Activated CD4-positive, alpha-beta memory T cell treated with anti-CD3 and anti-CD28 coated beads for 36 hours (primary cell): Measurements from ENCODE around the gene ALKBH7. TPM values are rescaled to one million over a fixed set of nuclear protein-coding genes. Genes with fewer than 3 reads are reported as not detected.
A peak's percentile ranks its signal among the peaks of the same experiment; 100 is the strongest.
"Not testable (repeated sequence)": the region's sequence is repeated elsewhere in the genome, so short reads cannot be mapped to it uniquely, and the experiment has no call there.

Experiments
- CTCF ChIA-PET: fragments of 350-600 bp; sonication (Branson Sonifier 250); formaldehyde crosslinking; loops from one replicate; lab custom pipeline; 2021; ENCODE audit warnings: antibody characterized with exemption, inconsistent platforms; lab: Charles Lee
- POLR2A ChIA-PET: fragments of 350-600 bp; sonication (Branson Sonifier 250); formaldehyde crosslinking; loops from one replicate; lab custom pipeline; 2021; ENCODE audit warnings: antibody characterized with exemption; lab: Charles Lee
- DNase-seq: peaks from one replicate; pipeline ENCODE4 v3.0.0-alpha.2; 2020
- H3K27ac Mint-ChIP-seq: one replicate; pipeline ENCODE4 v1.8.0; 2021; ENCODE audit warnings: mixed read lengths
- H3K27me3 Mint-ChIP-seq: one replicate; pipeline ENCODE4 v1.8.0; 2021; ENCODE audit warnings: mixed read lengths
- H3K36me3 Mint-ChIP-seq: one replicate; pipeline ENCODE4 v1.8.0; 2021; ENCODE audit warnings: mixed read lengths
- H3K4me1 Mint-ChIP-seq: one replicate; pipeline ENCODE4 v1.8.0; 2021; ENCODE audit warnings: low read depth, mixed read lengths
- H3K4me3 Mint-ChIP-seq: one replicate; pipeline ENCODE4 v1.8.0; 2021; ENCODE audit warnings: mild to moderate bottlenecking, mixed read lengths
- H3K9me3 Mint-ChIP-seq: one replicate; pipeline ENCODE4 v1.8.0; 2021; ENCODE audit warnings: mixed read lengths
- intact Hi-C: fragments of 100-400 bp; cut with micrococcal nuclease; formaldehyde crosslinking; loops from one replicate; pipeline ENCODE4 v1.15.1; 2023
- total RNA-seq, 2 experiments: library from RNA; stranded (reverse); gene quantifications; one replicate each; pipeline ENCODE4 v1.2.3, GENCODE V29; 2021

ALKBH7 gene
- 10 to 100 TPM; 57.6 to 58.5 TPM for total RNA-seq

GRCh38 chr19:6372594-6373095, at the start of gene ALKBH7:
ALKBH7 (plus strand) TSS chr19:6372794; CDS start chr19:6372821, 27 bp downstream.
- H3K4me3 Mint-ChIP-seq: peak within 1 kb of the TSS; percentile 80
- H3K27me3 Mint-ChIP-seq: no peaks in the 10 kb centered on the region
- ChIA-PET POLR2A (interaction anchor here (0.7 to 3.4 kb wide), 5 partner anchors 10 to 109 kb away, joined by 3 to 29 read pairs (median 4); partner anchors contain the start of genes CLPP, DENND1C, GTF2F1 and KHSRP), CTCF (interaction anchor here (0.9 to 1.8 kb wide), 6 partner anchors 9 to 491 kb away, joined by 3 to 7 read pairs (median 4); partner anchors contain the start of genes CLPP and DENND1C)
- peaks cover 4% of the 10 kb centered on the region for H3K36me3 Mint-ChIP-seq
- peak within 1 kb of the TSS; percentile 88 for H3K27ac Mint-ChIP-seq
- peaks cover 11% of the 10 kb centered on the region for H3K4me1 Mint-ChIP-seq
- no peaks in the 10 kb centered on the region for H3K9me3 Mint-ChIP-seq
- DNase-seq: peak; percentile 98
- intact Hi-C loops: loop anchor here (1.0 to 10.0 kb wide), 7 partner anchors 11 to 692 kb away; partner anchors contain the start of genes CLPP, GPR108, GTF2F1 and MICOS13

- H3K4me3 Mint-ChIP-seq: no peak overlapping the region
- H3K36me3 Mint-ChIP-seq: no peaks in the 10 kb centered on the region
- H3K9me3 Mint-ChIP-seq: no peaks in the 10 kb centered on the region
- no peaks in the 10 kb centered on the region for H3K27me3 Mint-ChIP-seq
- no peak for DNase-seq
- no peaks in the 10 kb centered on the region for H3K4me1 Mint-ChIP-seq
- H3K27ac Mint-ChIP-seq: no peak overlapping the region
- ChIA-PET CTCF (no interaction called here), POLR2A (no interaction called here)
- intact Hi-C loops: no loop called here
These were observed 47.8 kb upstream of the ALKBH7 start for GRCh38 chr19:6324757-6325156.

GRCh38 chr19:6325614-6326013, 47.0 kb upstream of the ALKBH7 start:
- ChIA-PET CTCF (no interaction called here), POLR2A (no interaction called here)
- Mint-ChIP-seq H3K27ac (no peak overlapping the region), H3K4me3 (no peak overlapping the region), H3K9me3 (no peaks in the 10 kb centered on the region), H3K4me1 (no peaks in the 10 kb centered on the region), H3K36me3 (no peaks in the 10 kb centered on the region), H3K27me3 (no peaks in the 10 kb centered on the region)
- intact Hi-C loops: no loop called here
- DNase-seq: no peak

GRCh38 chr19:6326815-6327214, 45.8 kb upstream of the ALKBH7 start:
- CTCF ChIA-PET: interaction anchor here (0.7 to 1.0 kb wide), 2 partner anchors 27 to 33 kb away, joined by 3 to 4 read pairs; no protein-coding TSS in a partner anchor
- Mint-ChIP-seq H3K9me3 (no peaks in the 10 kb centered on the region), H3K27ac (no peak overlapping the region), H3K4me1 (no peaks in the 10 kb centered on the region), H3K36me3 (no peaks in the 10 kb centered on the region), H3K4me3 (no peak overlapping the region), H3K27me3 (no peaks in the 10 kb centered on the region)
- no peak for DNase-seq
- intact Hi-C loops: no loop called here
- POLR2A ChIA-PET: no interaction called here

- DNase-seq: no peak
- no peaks in the 10 kb centered on the region for H3K36me3 Mint-ChIP-seq
- H3K27ac Mint-ChIP-seq: no peak within 1 kb of the TSS
- no peak within 1 kb of the TSS for H3K4me3 Mint-ChIP-seq
- POLR2A ChIA-PET: no interaction called here
- no peaks in the 10 kb centered on the region for H3K9me3 Mint-ChIP-seq
- no peaks in the 10 kb centered on the region for H3K27me3 Mint-ChIP-seq
- intact Hi-C loops: no loop called here
- no peaks in the 10 kb centered on the region for H3K4me1 Mint-ChIP-seq
- CTCF ChIA-PET: interaction anchor here (1.2 kb wide), 1 partner anchor 115 kb away, joined by 3 read pairs; no protein-coding TSS in a partner anchor
These were observed 39.2 kb upstream of the ALKBH7 start, which contains the start of gene ACER1 for GRCh38 chr19:6333439-6333838. ACER1 (minus strand) TSS chr19:6333612; CDS start chr19:6333551, 61 bp downstream.

GRCh38 chr19:6334490-6335285, 37.9 kb upstream of the ALKBH7 start:
- Mint-ChIP-seq H3K9me3 (peaks cover 4% of the 10 kb centered on the region), H3K27me3 (no peaks in the 10 kb centered on the region), H3K4me1 (no peaks in the 10 kb centered on the region), H3K36me3 (no peaks in the 10 kb centered on the region), H3K4me3 (no peak overlapping the region), H3K27ac (no peak overlapping the region)
- no peak for DNase-seq
- ChIA-PET CTCF (no interaction called here), POLR2A (no interaction called here)
- intact Hi-C loops: no loop called here

GRCh38 chr19:6340493-6341201, 31.9 kb upstream of the ALKBH7 start:
- peak; percentile 33 for DNase-seq
- no peak overlapping the region for H3K27ac Mint-ChIP-seq

GRCh38 chr19:6343462-6343861, 29.1 kb upstream of the ALKBH7 start:
- peaks cover 9% of the 10 kb centered on the region for H3K36me3 Mint-ChIP-seq
- intact Hi-C loops: no loop called here
- no peaks in the 10 kb centered on the region for H3K27me3 Mint-ChIP-seq
- no peak overlapping the region for H3K27ac Mint-ChIP-seq
- POLR2A ChIA-PET: no interaction called here
- CTCF ChIA-PET: no interaction called here
- DNase-seq: no peak
- peaks cover 4% of the 10 kb centered on the region for H3K9me3 Mint-ChIP-seq
- peaks cover 10% of the 10 kb centered on the region for H3K4me1 Mint-ChIP-seq
- H3K4me3 Mint-ChIP-seq: no peak overlapping the region

More at GRCh38 chr19:6340493-6341201, 31.9 kb upstream of the ALKBH7 start:
- H3K9me3 Mint-ChIP-seq: peaks cover 4% of the 10 kb centered on the region
- POLR2A ChIA-PET: no interaction called here
- CTCF ChIA-PET: no interaction called here
- no peaks in the 10 kb centered on the region for H3K27me3 Mint-ChIP-seq
- peaks cover 10% of the 10 kb centered on the region for H3K4me1 Mint-ChIP-seq
- no peak overlapping the region for H3K4me3 Mint-ChIP-seq
- peaks cover 8% of the 10 kb centered on the region for H3K36me3 Mint-ChIP-seq
- intact Hi-C loops: no loop called here

- H3K4me1 Mint-ChIP-seq, DNase-seq, H3K27ac Mint-ChIP-seq, CTCF ChIA-PET, H3K9me3 Mint-ChIP-seq, H3K27me3 Mint-ChIP-seq, POLR2A ChIA-PET, H3K36me3 Mint-ChIP-seq, intact Hi-C loops, H3K4me3 Mint-ChIP-seq: not testable (repeated sequence)
These were observed 23.3 kb upstream of the ALKBH7 start for GRCh38 chr19:6349271-6349670.

GRCh38 chr19:6350688-6351087, 21.9 kb upstream of the ALKBH7 start:
- CTCF ChIA-PET: no interaction called here
- Mint-ChIP-seq H3K36me3 (peaks cover 9% of the 10 kb centered on the region), H3K4me3 (no peak overlapping the region), H3K27ac (no peak overlapping the region), H3K9me3 (no peaks in the 10 kb centered on the region), H3K4me1 (no peaks in the 10 kb centered on the region), H3K27me3 (no peaks in the 10 kb centered on the region)
- DNase-seq: no peak
- POLR2A ChIA-PET: no interaction called here
- intact Hi-C loops: no loop called here

GRCh38 chr19:6352381-6353165, 20.0 kb upstream of the ALKBH7 start:
- POLR2A ChIA-PET: no interaction called here
- CTCF ChIA-PET: interaction anchor here (0.6 to 1.1 kb wide), 4 partner anchors 53 to 988 kb away, joined by 3 to 4 read pairs (median 3); no protein-coding TSS in a partner anchor

More at GRCh38 chr19:6352381-6353165, 20.0 kb upstream of the ALKBH7 start:
- H3K36me3 Mint-ChIP-seq: peaks cover 9% of the 10 kb centered on the region
- no peak overlapping the region for H3K27ac Mint-ChIP-seq
- H3K4me1 Mint-ChIP-seq: no peaks in the 10 kb centered on the region
- no peaks in the 10 kb centered on the region for H3K27me3 Mint-ChIP-seq
- intact Hi-C loops: no loop called here
- H3K4me3 Mint-ChIP-seq: no peak overlapping the region
- no peak for DNase-seq
- H3K9me3 Mint-ChIP-seq: no peaks in the 10 kb centered on the region
